Neural cell (in vitro differentiated cells): ENCODE results near the gene RXFP4. TPM values are rescaled to one million over a fixed set of nuclear protein-coding genes. Genes with fewer than 3 reads are reported as not detected.

Experiments
- H2AFZ ChIP-seq: fragments of 200-600, 300-800 bp; sonication (generic), shearing (Covaris generic); 2 replicates; pipeline ENCODE4 v1.6.0; 2014; ENCODE audit warnings: low read depth, mild to moderate bottlenecking, antibody characterized with exemption, low read length, moderate library complexity
- H3F3A ChIP-seq: fragments of 200-600 bp; shearing (Covaris generic); 2 replicates; pipeline ENCODE4 v1.6.1; 2016; ENCODE audit warnings: mild to moderate bottlenecking, moderate library complexity, mixed read lengths, antibody characterized with exemption, low read length; ENCODE audit not compliant: insufficient read depth, poor library complexity, severe bottlenecking
- H3K27ac ChIP-seq: fragments of 200-600, 300-800 bp; sonication (generic), shearing (Covaris generic); 2 replicates; pipeline ENCODE4 v1.5.1; 2014; ENCODE audit warnings: mild to moderate bottlenecking, low read length, moderate library complexity
- H3K27me3 ChIP-seq: fragments of 300-800, 200-600 bp; sonication (generic), shearing (Covaris generic); 2 replicates; pipeline ENCODE4 v1.6.0; 2014; ENCODE audit warnings: mild to moderate bottlenecking, low read depth, low read length, moderate library complexity; ENCODE audit not compliant: insufficient read depth
- H3K36me3 ChIP-seq: fragments of 300-800, 200-600 bp; sonication (generic), shearing (Covaris generic); 2 replicates; pipeline ENCODE4 v1.5.1; 2014; ENCODE audit warnings: mild to moderate bottlenecking, antibody characterized with exemption, low read length, moderate library complexity; ENCODE audit not compliant: insufficient read depth
- H3K4me2 ChIP-seq: fragments of 300-800, 200-600 bp; sonication (generic), shearing (Covaris generic); 2 replicates; pipeline ENCODE4 v1.6.0; 2014; ENCODE audit warnings: mild to moderate bottlenecking, low read length
- H3K4me3 ChIP-seq: fragments of 300-800, 200-600 bp; sonication (generic), shearing (Covaris generic); 2 replicates; pipeline ENCODE4 v1.5.1; 2014; ENCODE audit warnings: mild to moderate bottlenecking, low read length, moderate library complexity
- H3K79me2 ChIP-seq: fragments of 200-600 bp; shearing (Covaris generic); replicated peaks from 2 replicates; pipeline ENCODE4 v1.6.0; 2014; ENCODE audit warnings: mild to moderate bottlenecking, low read length, moderate library complexity; ENCODE audit not compliant: insufficient read depth
- H3K9ac ChIP-seq: fragments of 300-800, 200-600 bp; sonication (generic), shearing (Covaris generic); 2 replicates; pipeline ENCODE4 v1.6.1; 2016; ENCODE audit warnings: mild to moderate bottlenecking, low read length, mixed read lengths
- H3K9me2 ChIP-seq: fragments of 200-600 bp; shearing (Covaris generic); 2 replicates; pipeline ENCODE4 v1.6.1; 2016; ENCODE audit warnings: mild to moderate bottlenecking, low read length, mixed read lengths; ENCODE audit not compliant: insufficient read depth
- H3K9me3 ChIP-seq: fragments of 200-600, 300-800 bp; sonication (generic), shearing (Covaris generic); 2 replicates; pipeline ENCODE4 v1.6.1; 2016; ENCODE audit warnings: mild to moderate bottlenecking, mixed run types, low read length, moderate library complexity, mixed read lengths
- H4K20me1 ChIP-seq: fragments of 200-600 bp; shearing (Covaris generic); 2 replicates; pipeline ENCODE4 v1.6.1; 2016; ENCODE audit warnings: mild to moderate bottlenecking, mixed run types; ENCODE audit not compliant: insufficient read depth
- CTCF ChIP-seq: fragments of 450-650 bp; IDR thresholded peaks from 2 replicates; pipeline ENCODE4 v1.5.1; 2014; ENCODE audit warnings: antibody characterized with exemption, mild to moderate bottlenecking, moderate library complexity; ENCODE audit not compliant: poor library complexity, severe bottlenecking
- EP300 ChIP-seq: fragments of 450-650 bp; conservative IDR thresholded peaks from 2 replicates; pipeline ENCODE4 v1.6.1; 2014; ENCODE audit warnings: antibody characterized with exemption, mild to moderate bottlenecking, moderate library complexity; ENCODE audit not compliant: poor library complexity, severe bottlenecking
- EZH2 ChIP-seq: fragments of 200-600, 300-800 bp; shearing (Covaris generic), sonication (generic); IDR thresholded peaks from 2 replicates; pipeline ENCODE4 v1.6.1; 2014; ENCODE audit warnings: antibody characterized with exemption, low read length, borderline replicate concordance, mild to moderate bottlenecking; ENCODE audit not compliant: insufficient read depth, poor library complexity, severe bottlenecking
- MXI1 ChIP-seq: fragments of 450-650 bp; conservative IDR thresholded peaks from 2 replicates; pipeline ENCODE4 v1.6.1; 2014; ENCODE audit warnings: antibody characterized with exemption, mild to moderate bottlenecking; ENCODE audit not compliant: poor library complexity, severe bottlenecking
- POLR2AphosphoS5 ChIP-seq: IDR thresholded peaks from 2 replicates; pipeline ENCODE4 v1.6.1; 2012
- RAD21 ChIP-seq: fragments of 450-650 bp; conservative IDR thresholded peaks from 2 replicates; pipeline ENCODE4 v1.6.1; 2014; ENCODE audit warnings: antibody characterized with exemption, mild to moderate bottlenecking, moderate library complexity
- REST ChIP-seq: IDR thresholded peaks from 2 replicates; pipeline ENCODE4 v1.6.1; 2012; ENCODE audit warnings: borderline replicate concordance
- SMC3 ChIP-seq: fragments of 450-650 bp; conservative IDR thresholded peaks from 2 replicates; pipeline ENCODE4 v1.6.1; 2014; ENCODE audit warnings: antibody characterized with exemption, mild to moderate bottlenecking, moderate library complexity; ENCODE audit not compliant: poor library complexity
- TAF1 ChIP-seq: IDR thresholded peaks from 2 replicates; pipeline ENCODE4 v1.6.1; 2012; ENCODE audit warnings: low read depth
- polyA plus RNA-seq: library from polyadenylated mRNA; depleted of rRNA; stranded (reverse); fragments of >200 nt; gene quantifications from 2 replicates; pipeline ENCODE4 v1.2.3, GENCODE V29; 2014

Gene RXFP4
- polyA plus RNA-seq, 1 donor from 2014 or later, result not detected

- H3F3A ChIP-seq, result no peaks in the 10 kb centered on the region
- H3K79me2 ChIP-seq, result peaks cover 46% of the 10 kb centered on the region
- H3K27me3 ChIP-seq, result no peaks in the 10 kb centered on the region
- TF ChIP-seq POLR2AphosphoS5 (no peak), RAD21 (no peak), TAF1 (no peak), CTCF (no peak), MXI1 (no peak), REST (no peak), EP300 (no peak)
- no peak overlapping the region for H3K9ac ChIP-seq
- H3K27ac ChIP-seq, result no peak overlapping the region
- peaks cover 10% of the 10 kb centered on the region for H3K36me3 ChIP-seq
- H4K20me1 ChIP-seq, result no peaks in the 10 kb centered on the region
- H2AFZ ChIP-seq, result no peak overlapping the region
- H3K9me3 ChIP-seq, result no peaks in the 10 kb centered on the region
- H3K4me2 ChIP-seq, result no peak overlapping the region
- H3K4me3 ChIP-seq, result peak overlapping the region; percentile 72
- H3K9me2 ChIP-seq, result no peaks in the 10 kb centered on the region
These were observed 10.0 kb upstream of the RXFP4 start for GRCh38 chr1:155931332-155932038.

DNA sequence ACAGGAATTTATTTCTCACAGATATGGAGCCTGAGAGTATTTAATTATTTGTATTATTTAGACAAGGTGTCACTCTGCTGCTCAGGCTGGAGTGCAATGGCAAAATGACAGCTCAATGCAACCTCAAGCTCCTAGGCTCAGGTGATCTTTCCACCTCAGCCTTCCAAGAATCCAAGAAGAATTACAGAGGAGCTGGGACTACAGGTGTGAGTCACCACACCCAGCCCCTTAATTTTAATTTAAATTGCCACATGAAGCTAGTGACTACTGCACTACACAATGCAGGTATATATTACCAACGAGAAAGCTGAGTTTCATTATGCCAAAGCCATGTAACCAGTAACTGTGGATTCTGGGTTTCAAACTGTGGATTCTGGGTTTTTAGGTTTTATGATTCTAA, 9.4 kb upstream of the RXFP4 start:
- Histone ChIP-seq H3K27me3 (no peaks in the 10 kb centered on the region), H3K9me2 (no peaks in the 10 kb centered on the region), H3K27ac (no peak overlapping the region), H3K9ac (no peak overlapping the region), H3F3A (no peaks in the 10 kb centered on the region), H2AFZ (no peak overlapping the region), H3K79me2 (peaks cover 46% of the 10 kb centered on the region), H3K9me3 (no peaks in the 10 kb centered on the region), H3K36me3 (peaks cover 5% of the 10 kb centered on the region), H3K4me2 (no peak overlapping the region), H4K20me1 (no peaks in the 10 kb centered on the region), H3K4me3 (peak overlapping the region; percentile 72)
- TF ChIP-seq POLR2AphosphoS5 (no peak), MXI1 (no peak), EP300 (no peak), EZH2 (no peak)

GRCh38 chr1:155932487-155932886, 9.0 kb upstream of the RXFP4 start:
- Histone ChIP-seq H3K27me3 (no peaks in the 10 kb centered on the region), H3F3A (no peaks in the 10 kb centered on the region), H3K79me2 (peaks cover 46% of the 10 kb centered on the region), H3K9me3 (no peaks in the 10 kb centered on the region), H3K4me2 (no peak overlapping the region), H3K4me3 (peak overlapping the region; percentile 72), H4K20me1 (no peaks in the 10 kb centered on the region), H3K36me3 (peaks cover 5% of the 10 kb centered on the region), H3K9ac (no peak overlapping the region), H3K9me2 (no peaks in the 10 kb centered on the region), H2AFZ (no peak overlapping the region), H3K27ac (no peak overlapping the region)
- no peak for TF ChIP-seq EP300
- no peak for TF ChIP-seq RAD21
- no peak for TF ChIP-seq CTCF
- no peak for TF ChIP-seq EZH2
- TF ChIP-seq REST, result no peak
- TF ChIP-seq TAF1, result no peak
- no peak for TF ChIP-seq POLR2AphosphoS5
- no peak for TF ChIP-seq SMC3
- no peak for TF ChIP-seq MXI1
